Measurements from ENCODE around the gene CDK12.

Gene CDK12

DNA sequence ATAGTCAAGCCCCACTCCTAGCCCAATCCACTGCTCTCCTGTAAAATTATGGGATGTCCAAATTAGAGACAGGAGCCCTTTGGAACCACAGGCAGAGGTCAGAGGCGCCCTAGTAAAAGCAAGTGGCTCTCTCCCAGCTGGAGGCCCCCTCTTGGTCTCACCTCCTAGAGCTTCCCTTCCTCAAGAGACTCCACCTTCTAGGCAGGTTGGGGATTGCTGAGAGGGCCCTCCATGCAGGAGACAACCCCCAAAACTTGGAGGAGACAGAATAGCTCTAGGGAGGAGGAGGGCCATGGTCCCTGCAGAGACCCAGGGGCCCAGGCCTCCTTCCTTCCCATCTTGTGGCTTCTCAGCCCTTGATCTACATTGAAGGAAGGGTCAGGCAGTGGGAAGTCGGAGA lies 117.0 kb downstream of the CDK12 start:
- no peak for FAIRE-seq
- no peak for DNase-seq (ENCODE audit: extremely low spot score, insufficient read length, low read depth)

DNA sequence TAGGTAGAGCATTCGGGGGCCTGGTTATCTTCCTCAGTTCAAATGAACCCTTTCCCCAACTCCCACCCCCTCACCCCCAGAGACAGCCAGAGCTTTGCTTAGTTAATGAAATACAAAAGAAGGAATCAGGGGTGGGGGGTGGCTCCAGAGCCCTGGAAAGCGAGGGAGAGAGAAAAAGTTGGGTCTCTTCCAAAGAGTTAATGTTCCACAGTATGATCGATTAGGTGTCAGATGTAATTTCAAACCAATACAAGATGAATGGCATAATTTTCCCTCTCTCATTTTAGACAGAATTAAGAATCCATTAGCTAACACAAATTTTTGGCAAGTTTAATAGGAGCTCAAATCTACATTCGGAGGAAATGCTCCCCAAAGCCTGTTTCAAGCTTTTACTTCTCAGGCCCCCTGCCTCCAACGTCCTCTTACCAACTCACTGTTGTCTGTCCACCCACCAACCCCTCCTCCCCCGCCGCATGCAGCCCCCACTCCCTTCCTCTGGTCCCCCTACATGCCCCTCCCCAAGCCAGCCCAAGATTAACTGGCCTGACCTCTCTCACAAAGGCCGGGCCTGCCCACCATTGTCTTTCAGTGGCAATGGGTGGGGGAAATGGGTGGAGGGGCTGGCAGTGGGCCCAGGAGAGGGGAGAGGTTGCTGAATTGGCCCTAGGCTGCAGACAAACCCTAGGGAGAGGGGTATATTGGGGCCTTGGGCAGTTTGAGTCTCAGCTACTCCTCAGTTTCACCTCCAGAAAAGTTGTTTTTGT lies 118.2 kb downstream of the CDK12 start:
- no peak for FAIRE-seq
- DNase-seq (ENCODE audit: extremely low spot score, insufficient read length, low read depth): no peak

DNA sequence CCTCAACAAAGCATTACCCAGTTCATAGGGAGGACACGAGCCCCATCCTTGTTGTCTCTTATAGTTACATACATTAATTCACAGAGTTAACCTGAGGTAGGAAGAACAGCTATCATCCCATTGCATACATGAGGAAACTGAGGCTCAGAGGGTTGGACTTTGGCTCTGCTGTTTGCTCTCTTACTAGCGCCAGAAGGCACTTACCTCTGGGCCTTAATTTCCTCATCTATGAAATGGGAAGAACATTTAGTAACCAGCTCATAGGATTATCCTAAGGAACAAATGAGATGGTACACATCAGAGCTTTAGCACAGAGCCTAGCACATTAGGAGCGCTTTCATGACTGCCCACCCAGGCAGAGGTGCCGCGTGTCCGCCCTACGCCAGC lies 118.8 kb downstream of the CDK12 start:
- no peak for DNase-seq (ENCODE audit: extremely low spot score, insufficient read length, low read depth)
- FAIRE-seq: no peak

DNA sequence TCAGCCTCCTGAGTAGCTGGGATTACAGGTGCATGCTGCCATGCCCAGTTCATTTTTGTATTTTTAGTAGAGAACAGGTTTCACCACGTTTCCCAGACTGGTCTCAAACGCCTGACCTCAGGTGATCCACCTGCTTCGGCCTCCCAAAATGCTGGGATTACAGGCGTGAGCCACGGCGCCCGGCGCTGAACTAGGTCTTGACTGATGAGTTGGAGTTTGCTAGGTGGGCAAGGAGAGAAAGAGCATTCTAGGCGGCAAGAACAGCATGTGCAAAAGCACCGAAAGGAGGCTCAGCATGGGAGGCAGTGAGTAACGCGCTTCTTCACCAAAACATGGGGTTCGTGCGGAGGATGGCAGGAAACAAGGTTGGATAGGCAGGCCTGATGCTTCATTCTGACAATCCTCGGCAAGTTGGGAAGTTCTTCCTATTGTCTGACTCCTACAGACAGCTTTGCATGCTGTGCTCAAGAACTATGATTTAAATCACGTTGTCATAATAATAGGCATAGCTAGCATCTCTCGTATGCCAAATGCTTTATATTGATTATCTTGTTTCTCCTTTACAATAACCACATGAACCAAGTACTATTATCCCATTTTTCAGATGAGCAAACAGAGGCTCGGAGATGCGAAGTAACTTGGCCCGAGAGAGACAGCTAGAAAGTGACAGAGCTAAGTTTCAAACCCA lies 119.9 kb downstream of the CDK12 start:
- FAIRE-seq: no peak
- no peak for DNase-seq (ENCODE audit: extremely low spot score, insufficient read length, low read depth)

DNA sequence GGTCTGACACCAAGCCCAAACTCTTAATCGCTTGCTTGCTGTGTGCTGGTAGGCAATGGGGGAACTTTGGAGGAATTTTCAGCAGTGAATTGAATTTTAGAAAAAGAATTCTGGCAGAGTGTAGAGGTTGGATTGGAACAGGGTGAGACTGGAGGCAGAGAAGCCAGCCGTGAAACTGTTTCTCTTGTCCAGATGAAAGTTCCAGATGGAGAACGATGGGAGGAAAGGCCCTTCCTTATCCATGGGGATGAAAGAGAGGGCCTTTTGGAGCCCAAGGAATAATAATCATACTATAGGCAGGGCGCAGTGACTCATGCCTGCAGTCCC lies 120.4 kb downstream of the CDK12 start:
- FAIRE-seq (no peak), DNase-seq (ENCODE audit: extremely low spot score, insufficient read length, low read depth) (no peak)

DNA sequence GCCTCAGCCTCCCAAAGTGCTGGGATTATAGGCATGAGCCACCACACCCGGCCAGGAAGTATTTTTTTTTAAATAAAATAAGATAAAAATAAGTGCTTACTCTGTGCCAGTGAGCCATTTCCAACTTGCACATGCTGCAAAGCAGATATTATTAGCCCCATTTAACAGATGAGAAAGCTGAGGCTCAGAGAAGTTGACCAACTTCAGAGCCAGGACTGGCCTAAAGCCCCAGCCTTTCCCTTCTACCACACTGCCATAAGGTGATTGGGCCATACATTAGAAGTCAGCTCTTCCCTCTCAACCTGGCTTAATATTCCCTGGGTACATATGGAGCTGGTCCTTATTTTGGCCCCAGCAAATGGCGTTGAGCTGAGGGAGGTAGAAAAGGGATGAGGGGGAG lies 121.4 kb downstream of the CDK12 start:
- no peak for DNase-seq (ENCODE audit: extremely low spot score, insufficient read length, low read depth)
- no peak for FAIRE-seq

All from GM18507 (cell line).